Measurements from ENCODE around the gene CTXND1. TPM values are rescaled to one million over a fixed set of nuclear protein-coding genes. Genes with fewer than 3 reads are reported as not detected.

The CTXND1 gene
- total and polyA plus RNA-seq, 2 experiments from 2014 or later: 0.05 TPM; not detected in 1

DNA sequence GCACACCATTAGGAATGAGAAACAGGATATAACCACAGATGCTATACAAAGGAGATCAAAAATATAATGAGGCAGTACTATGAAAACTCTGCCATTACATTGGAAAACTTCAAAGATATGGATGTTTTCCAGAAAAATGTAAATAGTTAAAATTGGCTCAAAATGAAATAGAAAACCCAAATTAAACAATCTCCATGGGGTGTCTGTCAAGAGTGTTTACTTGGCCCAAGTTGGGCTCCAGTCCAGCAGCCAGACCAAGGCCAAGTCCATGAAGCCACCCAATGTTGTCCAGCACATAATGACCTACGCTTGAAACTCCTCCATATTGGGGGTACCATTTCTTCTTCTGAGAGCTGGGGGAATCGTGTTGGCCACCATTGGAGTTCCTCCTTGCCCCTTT, 37.1 kb downstream of the CTXND1 start:
- H3K79me2 ChIP-seq (replicated peaks; ENCODE audit: insufficient read depth): no peaks in the 10 kb centered on the region
- ATAC-seq: no peak
- TF ChIP-seq ZNF114 (CRISPR knock-in tag; IDR thresholded peaks at IDR 0.05) (no peak), NANOG (IDR thresholded peaks at IDR 0.05; ENCODE audit: borderline replicate concordance) (no peak), JUNB (IDR thresholded peaks at IDR 0.05; ENCODE audit: unreplicated experiment) (no peak), POLR2AphosphoS5 (IDR thresholded peaks at IDR 0.05; ENCODE audit: low read depth) (no peak)
- TF ChIP-seq, protein P1, sequence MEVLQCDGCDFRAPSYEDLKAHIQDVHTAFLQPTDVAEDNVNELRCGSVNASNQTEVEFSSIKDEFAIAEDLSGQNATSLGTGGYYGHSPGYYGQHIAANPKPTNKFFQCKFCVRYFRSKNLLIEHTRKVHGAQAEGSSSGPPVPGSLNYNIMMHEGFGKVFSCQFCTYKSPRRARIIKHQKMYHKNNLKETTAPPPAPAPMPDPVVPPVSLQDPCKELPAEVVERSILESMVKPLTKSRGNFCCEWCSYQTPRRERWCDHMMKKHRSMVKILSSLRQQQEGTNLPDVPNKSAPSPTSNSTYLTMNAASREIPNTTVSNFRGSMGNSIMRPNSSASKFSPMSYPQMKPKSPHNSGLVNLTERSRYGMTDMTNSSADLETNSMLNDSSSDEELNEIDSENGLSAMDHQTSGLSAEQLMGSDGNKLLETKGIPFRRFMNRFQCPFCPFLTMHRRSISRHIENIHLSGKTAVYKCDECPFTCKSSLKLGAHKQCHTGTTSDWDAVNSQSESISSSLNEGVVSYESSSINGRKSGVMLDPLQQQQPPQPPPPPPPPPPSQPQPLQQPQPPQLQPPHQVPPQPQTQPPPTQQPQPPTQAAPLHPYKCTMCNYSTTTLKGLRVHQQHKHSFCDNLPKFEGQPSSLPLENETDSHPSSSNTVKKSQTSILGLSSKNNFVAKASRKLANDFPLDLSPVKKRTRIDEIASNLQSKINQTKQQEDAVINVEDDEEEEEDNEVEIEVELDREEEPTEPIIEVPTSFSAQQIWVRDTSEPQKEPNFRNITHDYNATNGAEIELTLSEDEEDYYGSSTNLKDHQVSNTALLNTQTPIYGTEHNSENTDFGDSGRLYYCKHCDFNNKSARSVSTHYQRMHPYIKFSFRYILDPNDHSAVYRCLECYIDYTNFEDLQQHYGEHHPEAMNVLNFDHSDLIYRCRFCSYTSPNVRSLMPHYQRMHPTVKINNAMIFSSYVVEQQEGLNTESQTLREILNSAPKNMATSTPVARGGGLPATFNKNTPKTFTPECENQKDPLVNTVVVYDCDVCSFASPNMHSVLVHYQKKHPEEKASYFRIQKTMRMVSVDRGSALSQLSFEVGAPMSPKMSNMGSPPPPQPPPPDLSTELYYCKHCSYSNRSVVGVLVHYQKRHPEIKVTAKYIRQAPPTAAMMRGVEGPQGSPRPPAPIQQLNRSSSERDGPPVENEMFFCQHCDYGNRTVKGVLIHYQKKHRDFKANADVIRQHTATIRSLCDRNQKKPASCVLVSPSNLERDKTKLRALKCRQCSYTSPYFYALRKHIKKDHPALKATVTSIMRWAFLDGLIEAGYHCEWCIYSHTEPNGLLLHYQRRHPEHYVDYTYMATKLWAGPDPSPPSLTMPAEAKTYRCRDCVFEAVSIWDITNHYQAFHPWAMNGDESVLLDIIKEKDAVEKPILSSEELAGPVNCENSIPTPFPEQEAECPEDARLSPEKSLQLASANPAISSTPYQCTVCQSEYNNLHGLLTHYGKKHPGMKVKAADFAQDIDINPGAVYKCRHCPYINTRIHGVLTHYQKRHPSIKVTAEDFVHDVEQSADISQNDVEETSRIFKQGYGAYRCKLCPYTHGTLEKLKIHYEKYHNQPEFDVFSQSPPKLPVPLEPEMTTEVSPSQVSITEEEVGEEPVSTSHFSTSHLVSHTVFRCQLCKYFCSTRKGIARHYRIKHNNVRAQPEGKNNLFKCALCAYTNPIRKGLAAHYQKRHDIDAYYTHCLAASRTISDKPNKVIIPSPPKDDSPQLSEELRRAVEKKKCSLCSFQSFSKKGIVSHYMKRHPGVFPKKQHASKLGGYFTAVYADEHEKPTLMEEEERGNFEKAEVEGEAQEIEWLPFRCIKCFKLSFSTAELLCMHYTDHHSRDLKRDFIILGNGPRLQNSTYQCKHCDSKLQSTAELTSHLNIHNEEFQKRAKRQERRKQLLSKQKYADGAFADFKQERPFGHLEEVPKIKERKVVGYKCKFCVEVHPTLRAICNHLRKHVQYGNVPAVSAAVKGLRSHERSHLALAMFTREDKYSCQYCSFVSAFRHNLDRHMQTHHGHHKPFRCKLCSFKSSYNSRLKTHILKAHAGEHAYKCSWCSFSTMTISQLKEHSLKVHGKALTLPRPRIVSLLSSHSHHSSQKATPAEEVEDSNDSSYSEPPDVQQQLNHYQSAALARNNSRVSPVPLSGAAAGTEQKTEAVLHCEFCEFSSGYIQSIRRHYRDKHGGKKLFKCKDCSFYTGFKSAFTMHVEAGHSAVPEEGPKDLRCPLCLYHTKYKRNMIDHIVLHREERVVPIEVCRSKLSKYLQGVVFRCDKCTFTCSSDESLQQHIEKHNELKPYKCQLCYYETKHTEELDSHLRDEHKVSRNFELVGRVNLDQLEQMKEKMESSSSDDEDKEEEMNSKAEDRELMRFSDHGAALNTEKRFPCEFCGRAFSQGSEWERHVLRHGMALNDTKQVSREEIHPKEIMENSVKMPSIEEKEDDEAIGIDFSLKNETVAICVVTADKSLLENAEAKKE (CRISPR knock-in tag; IDR thresholded peaks at IDR 0.05): no peak
- TF ChIP-seq, protein P2, sequence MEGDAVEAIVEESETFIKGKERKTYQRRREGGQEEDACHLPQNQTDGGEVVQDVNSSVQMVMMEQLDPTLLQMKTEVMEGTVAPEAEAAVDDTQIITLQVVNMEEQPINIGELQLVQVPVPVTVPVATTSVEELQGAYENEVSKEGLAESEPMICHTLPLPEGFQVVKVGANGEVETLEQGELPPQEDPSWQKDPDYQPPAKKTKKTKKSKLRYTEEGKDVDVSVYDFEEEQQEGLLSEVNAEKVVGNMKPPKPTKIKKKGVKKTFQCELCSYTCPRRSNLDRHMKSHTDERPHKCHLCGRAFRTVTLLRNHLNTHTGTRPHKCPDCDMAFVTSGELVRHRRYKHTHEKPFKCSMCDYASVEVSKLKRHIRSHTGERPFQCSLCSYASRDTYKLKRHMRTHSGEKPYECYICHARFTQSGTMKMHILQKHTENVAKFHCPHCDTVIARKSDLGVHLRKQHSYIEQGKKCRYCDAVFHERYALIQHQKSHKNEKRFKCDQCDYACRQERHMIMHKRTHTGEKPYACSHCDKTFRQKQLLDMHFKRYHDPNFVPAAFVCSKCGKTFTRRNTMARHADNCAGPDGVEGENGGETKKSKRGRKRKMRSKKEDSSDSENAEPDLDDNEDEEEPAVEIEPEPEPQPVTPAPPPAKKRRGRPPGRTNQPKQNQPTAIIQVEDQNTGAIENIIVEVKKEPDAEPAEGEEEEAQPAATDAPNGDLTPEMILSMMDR (conservative IDR thresholded peaks at IDR 0.05; ENCODE audit: low read depth in 2 of 2): no peak
- TF ChIP-seq, protein P3, sequence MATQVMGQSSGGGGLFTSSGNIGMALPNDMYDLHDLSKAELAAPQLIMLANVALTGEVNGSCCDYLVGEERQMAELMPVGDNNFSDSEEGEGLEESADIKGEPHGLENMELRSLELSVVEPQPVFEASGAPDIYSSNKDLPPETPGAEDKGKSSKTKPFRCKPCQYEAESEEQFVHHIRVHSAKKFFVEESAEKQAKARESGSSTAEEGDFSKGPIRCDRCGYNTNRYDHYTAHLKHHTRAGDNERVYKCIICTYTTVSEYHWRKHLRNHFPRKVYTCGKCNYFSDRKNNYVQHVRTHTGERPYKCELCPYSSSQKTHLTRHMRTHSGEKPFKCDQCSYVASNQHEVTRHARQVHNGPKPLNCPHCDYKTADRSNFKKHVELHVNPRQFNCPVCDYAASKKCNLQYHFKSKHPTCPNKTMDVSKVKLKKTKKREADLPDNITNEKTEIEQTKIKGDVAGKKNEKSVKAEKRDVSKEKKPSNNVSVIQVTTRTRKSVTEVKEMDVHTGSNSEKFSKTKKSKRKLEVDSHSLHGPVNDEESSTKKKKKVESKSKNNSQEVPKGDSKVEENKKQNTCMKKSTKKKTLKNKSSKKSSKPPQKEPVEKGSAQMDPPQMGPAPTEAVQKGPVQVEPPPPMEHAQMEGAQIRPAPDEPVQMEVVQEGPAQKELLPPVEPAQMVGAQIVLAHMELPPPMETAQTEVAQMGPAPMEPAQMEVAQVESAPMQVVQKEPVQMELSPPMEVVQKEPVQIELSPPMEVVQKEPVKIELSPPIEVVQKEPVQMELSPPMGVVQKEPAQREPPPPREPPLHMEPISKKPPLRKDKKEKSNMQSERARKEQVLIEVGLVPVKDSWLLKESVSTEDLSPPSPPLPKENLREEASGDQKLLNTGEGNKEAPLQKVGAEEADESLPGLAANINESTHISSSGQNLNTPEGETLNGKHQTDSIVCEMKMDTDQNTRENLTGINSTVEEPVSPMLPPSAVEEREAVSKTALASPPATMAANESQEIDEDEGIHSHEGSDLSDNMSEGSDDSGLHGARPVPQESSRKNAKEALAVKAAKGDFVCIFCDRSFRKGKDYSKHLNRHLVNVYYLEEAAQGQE (IDR thresholded peaks at IDR 0.05; ENCODE audit: unreplicated experiment): no peak
- no peak overlapping the region for H3K27ac Mint-ChIP-seq
- H3K36me3 ChIP-seq (ENCODE audit: insufficient read depth): no peaks in the 10 kb centered on the region
- H3K27me3 Mint-ChIP-seq (ENCODE audit: insufficient read depth, low read depth, poor library complexity): peaks cover 4% of the 10 kb centered on the region
- H3K4me1 ChIP-seq (ENCODE audit: insufficient read depth): no peaks in the 10 kb centered on the region
- peaks cover 13% of the 10 kb centered on the region for H3K9me2 ChIP-seq (ENCODE audit: insufficient read depth)
- no peak overlapping the region for H2AFZ ChIP-seq
- no peak overlapping the region for H3K4me3 ChIP-seq
- peaks cover 5% of the 10 kb centered on the region; the same call in 1 of the 3 replicates for H3K9me3 Mint-ChIP-seq
- no peak overlapping the region for H3K4me2 ChIP-seq
- H3K27ac ChIP-seq (ENCODE audit: low read depth): no peak overlapping the region
- H3K36me3 Mint-ChIP-seq (ENCODE audit: low read depth): no peaks in the 10 kb centered on the region
- no peaks in the 10 kb centered on the region for H3F3A ChIP-seq (replicated peaks; ENCODE audit: low read depth)
- DNase-seq (ENCODE audit: low spot score): no peak
- no peaks in the 10 kb centered on the region for H3K27me3 ChIP-seq (ENCODE audit: insufficient read depth)
- no peaks in the 10 kb centered on the region for H3K4me1 Mint-ChIP-seq
- H3K4me3 Mint-ChIP-seq: no peak overlapping the region
- H4K20me1 ChIP-seq (replicated peaks; ENCODE audit: insufficient read depth): no peaks in the 10 kb centered on the region

Data from GM23338 (cell line).